HG02870 (cell line): ENCODE results near the gene MMP10.

Source experiments
- ATAC-seq: cut with Tn5 transposase; IDR thresholded peaks from one replicate; pipeline ENCODE4 v1.9.1; 2021; ENCODE audit warnings: mild to moderate bottlenecking, moderate library complexity; ENCODE audit not compliant: unreplicated experiment

Gene MMP10

DNA sequence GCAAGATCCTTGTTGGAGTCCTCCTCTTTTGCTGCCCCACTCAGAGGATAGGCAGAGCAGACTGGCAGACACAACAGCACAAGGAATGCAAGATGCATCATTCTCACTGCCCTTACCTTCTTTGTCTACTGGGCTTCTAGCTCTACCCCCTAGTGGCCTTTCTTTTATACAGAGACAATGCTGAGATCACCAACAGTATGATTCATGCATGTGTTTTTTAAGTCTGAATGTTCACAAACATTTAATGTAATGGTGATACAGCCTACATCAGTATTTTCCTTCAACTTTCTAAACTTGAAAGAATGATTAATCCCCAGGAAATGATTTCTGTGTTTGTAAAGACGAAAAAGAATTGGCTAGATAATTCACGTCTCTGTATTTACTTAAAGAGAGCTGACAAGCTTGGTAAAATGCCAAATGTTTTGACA lies at the start of gene MMP10:
MMP10 (minus strand) TSS at position 138 of the 428 bp plus-strand sequence; CDS start at position 101, 37 bp downstream.
- ATAC-seq, result no peak

DNA sequence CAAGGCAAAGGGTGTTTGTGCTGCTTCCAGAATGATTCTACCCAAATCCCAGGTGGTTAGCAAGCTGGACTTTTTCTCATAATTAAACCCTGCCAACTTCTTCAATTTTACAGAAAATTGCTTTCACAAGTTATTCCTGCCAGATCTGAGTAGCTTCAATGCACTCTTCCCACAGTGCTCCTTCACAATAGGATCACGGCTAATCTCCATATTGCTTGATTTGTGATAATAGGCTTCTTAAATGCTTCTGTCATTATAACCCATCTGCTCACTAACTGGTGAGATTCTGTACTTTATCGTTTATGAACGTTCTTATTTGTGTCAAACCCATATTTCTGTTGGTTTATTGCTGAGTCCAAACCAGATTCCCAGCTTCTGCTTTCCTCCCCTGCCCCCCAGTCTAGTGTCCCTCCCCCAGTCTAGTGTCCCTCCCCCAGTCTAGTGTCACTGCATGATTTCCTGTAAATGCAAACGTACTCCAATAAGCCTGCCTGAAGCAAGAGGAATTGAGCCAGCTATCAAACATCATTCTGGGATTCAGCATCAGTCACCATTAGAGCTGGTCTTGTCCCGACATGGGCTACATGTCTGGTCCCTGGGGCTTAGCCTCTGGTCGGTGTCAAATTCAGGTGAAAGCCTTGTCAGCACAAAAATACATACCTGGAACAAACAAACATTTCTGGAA lies 49.0 kb upstream of the MMP10 start:
- no peak for ATAC-seq

DNA sequence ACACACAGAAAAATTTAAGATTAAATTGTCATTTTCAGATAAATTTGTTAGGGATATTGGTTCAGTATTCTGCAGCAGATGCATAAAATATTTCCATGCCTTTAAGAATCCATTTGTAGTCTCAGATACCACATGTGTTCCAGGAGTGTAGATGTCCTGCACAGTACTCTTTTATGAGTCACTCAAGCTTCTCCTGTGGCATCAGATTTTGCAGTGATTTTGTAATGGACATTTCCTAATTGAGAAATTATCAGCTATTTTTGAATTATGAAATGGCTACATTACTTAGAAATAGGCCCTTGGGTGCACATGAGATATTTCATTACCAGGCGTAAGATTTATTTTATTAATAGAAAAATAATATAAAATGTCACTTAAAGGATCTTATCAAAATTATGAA lies 44.1 kb upstream of the MMP10 start:
- ATAC-seq, result no peak

DNA sequence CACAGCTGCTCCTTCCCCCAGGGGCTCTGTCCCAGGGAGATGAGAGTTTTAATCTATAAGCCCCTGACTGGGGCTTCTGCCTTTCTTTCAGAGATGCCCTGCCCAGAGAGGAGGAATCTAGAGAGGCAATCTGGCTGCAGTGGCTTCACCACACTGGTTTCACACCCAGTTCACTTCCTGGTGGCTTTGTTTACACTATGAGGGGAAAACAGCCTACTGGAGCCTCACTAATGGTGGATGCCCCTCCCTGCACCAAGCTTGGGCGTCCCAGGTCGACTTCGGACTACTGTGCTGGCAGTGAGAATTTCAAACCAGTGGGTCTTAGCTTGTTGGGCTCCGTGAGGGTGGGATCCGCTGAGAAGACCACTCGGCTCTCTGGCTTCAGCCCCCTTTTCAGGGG lies 39.1 kb upstream of the MMP10 start:
- no peak for ATAC-seq

DNA sequence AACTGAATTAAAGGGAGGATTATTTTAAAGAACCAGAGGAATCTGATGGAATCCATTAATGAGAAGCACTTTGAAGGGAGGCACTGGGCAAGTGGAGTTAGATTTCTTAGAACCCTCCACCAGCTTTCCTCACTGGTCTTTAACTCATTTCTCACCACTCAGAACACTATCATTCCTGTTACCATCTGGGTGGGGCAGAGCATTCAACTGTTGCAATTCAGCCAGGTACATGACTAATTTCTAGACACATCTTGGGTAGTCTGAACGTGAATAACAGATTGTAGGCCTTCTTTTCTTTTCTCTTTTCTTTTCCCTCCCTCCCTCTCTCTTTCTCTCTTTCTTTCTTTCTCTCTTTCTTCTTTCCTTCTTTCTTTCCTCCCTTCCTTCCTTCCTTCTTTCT lies 33.1 kb upstream of the MMP10 start:
- ATAC-seq, result no peak

DNA sequence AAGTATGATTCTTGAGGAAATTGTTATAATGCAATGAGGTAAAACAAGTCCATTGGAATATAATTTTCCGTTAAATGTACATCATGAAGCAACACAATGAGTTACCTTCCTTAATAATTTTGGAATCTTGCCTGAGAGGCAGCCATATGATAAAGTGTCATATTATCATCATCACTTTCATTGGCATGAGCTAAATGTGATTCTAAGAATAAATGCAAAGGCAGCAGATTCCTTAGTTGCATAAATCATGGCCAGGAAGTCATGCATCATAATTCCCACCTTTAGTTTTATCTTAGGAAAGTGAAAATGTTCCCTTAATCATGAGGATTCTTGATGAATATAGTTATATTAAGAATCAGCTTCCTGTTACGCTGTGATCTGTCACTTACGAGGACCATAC lies 31.8 kb upstream of the MMP10 start:
- no peak for ATAC-seq

DNA sequence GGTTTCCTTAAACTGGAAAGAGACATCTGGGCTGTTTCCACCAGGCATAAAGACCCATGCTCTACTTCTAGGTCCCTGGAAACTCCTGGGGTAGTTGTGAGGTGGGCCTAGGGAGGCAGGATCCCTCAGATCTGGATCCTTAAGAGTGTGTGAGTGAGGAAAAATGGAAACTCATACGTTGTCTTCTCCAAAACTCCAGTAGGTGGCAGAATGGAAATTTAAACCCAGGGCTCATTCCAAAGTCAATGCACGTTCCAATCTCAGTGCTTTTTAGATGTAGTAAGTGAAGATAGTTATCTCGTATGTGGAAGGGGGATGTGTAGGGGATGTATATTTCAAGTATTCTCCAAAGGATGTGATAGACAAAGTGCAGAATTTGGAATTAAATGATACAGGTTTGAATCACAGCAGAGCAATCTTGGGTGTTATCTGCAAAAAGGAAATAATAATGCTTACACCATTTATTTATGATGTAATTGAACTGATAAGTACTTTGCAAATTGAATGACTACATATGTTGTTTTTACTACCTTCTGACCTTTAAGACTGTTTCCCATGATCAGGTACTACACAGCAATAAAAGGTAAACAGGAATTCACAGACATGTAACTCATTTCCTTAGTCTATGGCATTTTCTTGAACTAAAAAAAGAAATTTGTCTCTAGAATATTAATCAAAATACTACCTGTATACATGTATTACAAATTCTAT lies 30.7 kb upstream of the MMP10 start:
- no peak for ATAC-seq

DNA sequence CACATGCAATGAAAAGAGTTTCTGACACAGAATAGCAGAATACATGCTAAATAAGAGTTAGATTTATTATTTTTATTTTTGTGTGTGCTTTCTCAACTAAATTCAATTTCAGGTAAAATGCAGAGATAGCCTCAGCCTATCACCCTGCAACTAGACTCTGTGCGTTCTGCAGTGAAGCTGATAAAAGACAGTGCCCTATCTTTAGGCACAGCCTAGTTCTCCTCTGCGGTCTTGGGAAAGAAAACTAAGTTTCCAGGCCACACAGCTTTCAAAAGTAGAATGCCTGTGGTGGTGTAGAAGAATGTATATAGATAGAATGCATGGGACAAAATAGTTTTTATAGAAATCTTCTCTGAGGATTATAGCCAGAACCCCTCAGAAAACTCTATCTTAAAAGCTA lies 29.5 kb upstream of the MMP10 start:
- ATAC-seq, result no peak

DNA sequence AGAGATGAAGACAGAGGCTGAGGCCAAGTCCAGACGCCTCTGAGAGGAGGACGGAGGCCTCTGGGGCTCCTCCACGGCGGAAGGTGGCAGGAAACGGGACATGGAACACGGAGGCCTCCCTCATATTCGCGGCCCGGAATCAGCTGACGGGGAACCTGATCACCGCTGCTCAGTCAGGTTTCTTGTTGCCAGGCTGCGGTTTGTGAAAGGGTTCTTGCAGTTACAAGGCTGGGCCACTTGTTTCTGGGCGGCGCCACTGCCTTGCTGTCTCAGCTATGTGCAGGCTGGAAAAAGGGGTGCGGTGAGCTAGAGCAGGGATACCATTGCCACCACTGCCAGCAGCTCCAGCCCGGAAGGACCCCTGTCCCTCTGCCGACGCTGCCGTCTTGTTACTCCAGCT lies 27.5 kb upstream of the MMP10 start:
- ATAC-seq, result peak; percentile 63

DNA sequence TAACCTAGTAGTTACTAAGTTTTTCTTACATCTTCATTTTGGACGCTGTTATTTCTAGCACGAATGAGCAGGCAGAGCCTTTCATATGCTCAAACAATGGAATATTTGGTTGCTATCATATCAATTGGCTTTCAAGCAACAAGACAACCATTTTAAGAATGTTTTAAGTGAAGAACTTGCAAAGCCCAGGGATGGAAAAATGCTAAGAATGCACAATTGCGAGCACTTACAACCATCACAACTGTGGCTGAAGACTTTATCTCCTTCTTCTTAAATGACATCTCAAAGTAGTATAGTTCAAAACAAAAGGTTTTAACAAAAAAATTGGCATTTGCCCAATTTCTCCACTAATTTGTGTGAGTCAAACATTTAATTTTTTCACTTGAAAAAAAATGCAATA lies 25.9 kb upstream of the MMP10 start:
- no peak for ATAC-seq

DNA sequence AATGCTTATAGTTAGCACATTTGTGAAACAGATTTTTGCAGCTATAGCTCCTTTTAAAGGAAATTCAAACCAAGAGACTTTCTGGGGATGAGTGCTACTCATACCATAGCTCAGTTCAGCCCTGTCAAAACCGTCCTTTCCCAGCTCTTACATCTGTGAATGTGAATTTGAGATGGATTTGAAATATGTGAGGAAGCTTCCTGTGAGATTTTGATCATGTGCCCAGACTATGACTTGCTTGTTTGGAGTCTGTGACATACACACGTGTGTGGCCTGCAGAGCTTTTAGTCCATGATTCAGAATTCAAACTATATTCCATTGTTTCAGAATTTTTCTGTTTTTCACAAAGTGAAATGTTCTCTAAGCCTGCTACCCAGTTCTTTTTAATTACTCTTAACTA lies 21.9 kb upstream of the MMP10 start:
- ATAC-seq, result no peak

DNA sequence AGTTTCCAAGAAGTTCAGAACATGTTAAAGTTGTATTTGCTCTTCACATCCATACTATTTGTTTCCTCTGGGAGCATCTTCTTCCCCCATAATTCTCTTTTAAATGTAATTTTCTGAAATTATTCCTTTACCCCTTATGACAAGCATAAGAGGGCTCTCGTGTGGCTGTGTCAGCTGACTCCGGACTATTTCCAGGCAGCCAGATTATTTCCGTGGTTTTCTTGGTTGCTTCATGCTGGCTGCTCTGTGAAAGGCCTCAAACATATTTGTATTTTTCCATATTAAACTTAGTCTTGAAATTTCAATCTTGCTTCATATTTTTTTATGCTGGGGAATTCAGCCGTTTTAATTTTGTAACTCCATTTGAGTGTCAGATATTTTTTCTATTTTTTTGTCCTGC lies 20.3 kb upstream of the MMP10 start:
- no peak for ATAC-seq

DNA sequence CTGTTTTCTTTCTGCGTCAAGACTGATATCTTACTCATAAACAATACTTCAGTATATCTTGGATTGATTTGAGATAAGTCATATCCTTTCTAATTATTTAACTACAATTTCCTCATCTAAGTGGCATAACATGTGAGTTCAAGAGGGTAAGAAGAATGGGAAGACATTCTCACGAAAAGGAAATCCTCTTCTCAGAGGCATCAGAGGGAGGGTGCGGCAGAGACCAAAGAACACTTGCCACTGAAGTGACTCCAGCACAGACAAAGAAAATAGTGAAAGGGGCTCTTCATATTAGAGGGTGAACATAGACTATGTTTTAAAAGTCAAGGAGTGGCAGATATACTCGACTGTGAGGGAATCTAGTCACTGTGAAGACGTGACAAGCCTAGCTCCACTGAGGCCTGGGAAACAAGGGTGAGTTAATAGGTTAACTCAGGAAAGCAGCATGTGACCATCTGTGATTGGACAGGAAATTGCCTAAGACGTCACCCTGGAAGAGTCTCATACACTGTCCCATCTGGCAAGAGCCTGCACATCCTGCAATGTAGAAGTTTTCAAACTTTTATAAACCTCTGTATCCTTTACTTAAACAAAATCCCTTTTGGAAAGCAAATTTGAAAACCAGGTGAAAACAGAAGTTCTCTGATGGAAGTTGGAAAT lies 19.4 kb upstream of the MMP10 start:
- no peak for ATAC-seq

DNA sequence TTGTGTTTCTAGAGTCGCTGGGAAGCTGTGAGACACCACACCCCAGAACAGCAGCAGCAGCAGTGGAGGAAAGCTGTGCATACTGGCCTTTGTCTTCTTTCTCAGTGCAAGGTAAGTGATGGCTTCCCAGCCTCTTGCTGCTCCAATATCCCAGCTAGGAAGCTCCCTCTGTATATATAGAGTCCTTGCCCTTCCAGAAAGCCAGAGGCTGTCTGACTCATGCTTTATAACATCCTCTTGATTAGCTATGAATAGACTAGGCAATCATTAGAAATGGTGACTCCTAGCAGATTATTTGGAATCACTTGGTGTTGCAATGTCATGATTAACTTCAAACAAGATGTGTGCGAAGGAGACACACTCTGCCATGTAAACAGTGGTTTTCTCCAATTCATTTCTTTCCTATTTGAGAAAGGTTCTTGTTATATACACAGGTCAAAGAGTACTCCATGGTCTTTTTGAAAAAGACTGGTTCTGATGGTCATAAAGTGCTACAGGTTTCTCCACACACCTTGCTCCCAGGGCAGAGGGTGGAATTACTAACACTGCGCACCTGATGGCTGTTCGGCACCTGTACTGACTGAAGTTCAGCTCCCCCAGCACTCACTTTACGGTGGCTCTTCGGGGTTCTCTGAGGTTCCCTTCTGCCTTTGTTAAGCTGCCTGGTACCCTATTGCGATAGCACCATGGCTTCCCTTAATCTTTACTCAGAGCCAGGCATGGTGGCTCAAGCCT lies 17.8 kb upstream of the MMP10 start, which contains the start of gene MMP1:
MMP1 (minus strand) TSS at position 149 of the 735 bp plus-strand sequence; CDS start at position 81, 68 bp downstream.
- no peak for ATAC-seq

DNA sequence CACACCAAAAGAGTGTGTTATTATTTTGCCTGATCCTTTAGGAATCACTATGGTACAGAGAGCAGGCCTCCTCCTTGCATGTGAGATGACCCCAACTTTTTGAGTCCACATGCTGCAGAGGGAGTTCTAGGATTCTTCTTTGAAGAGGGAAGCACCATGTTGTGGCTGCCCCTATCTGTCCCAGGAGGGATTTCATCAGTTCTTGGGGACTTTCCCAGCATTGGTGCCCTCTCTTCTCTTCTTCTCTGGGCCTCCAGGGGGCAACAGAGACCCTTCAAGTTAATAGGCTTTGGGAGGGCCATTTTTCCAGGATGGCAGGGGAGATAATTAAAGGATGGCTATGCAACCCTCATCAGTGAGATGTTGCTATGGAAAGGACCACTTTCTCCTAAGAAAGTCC lies 14.0 kb upstream of the MMP10 start:
- peak; percentile 97 for ATAC-seq

DNA sequence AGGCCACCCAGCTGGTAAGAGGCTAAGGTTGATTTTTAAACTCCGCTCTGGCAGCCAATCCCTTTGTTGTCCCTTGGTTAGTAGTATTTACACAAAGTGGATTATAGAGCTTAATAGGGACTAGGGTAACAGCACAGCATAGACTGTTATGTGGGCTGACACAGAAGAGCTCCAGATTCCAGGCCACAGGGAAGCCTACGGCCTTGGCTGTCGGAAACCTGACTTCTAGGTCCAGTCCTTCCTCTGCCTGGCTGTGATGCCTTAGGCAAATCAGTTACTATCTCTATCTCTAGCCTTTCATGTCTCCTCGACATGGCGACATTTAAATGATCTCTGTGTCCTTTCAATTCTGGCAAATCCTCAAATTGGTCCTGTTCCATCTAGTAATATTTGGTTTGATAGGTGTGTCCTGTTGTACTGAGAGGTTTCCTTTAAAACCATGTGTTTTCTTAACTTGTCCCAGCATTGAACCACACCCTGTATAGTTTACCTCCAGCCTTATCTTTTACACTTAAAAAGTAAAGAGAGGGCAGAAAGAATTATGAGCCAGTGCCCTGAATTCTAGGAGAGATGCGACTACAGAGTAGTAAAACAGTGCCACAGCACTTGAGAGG lies 13.4 kb upstream of the MMP10 start:
- no peak for ATAC-seq

DNA sequence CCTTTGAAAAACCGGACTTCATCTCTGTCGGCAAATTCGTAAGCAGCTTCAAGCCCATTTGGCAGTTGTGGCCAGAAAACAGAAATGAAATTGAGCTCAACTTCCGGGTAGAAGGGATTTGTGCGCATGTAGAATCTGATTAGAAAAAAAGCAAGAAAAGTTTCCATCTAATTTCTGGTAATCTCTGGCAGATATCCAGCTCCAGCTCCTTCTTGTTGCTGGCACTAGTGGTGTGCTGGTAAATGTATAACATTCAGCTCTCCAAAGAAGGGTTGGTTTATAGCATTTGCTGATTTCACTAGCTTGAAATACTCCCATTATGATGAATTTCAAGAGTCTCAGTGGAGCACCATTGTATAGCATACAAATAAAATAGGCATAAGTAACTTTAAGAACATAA lies 12.2 kb upstream of the MMP10 start:
- ATAC-seq, result no peak

DNA sequence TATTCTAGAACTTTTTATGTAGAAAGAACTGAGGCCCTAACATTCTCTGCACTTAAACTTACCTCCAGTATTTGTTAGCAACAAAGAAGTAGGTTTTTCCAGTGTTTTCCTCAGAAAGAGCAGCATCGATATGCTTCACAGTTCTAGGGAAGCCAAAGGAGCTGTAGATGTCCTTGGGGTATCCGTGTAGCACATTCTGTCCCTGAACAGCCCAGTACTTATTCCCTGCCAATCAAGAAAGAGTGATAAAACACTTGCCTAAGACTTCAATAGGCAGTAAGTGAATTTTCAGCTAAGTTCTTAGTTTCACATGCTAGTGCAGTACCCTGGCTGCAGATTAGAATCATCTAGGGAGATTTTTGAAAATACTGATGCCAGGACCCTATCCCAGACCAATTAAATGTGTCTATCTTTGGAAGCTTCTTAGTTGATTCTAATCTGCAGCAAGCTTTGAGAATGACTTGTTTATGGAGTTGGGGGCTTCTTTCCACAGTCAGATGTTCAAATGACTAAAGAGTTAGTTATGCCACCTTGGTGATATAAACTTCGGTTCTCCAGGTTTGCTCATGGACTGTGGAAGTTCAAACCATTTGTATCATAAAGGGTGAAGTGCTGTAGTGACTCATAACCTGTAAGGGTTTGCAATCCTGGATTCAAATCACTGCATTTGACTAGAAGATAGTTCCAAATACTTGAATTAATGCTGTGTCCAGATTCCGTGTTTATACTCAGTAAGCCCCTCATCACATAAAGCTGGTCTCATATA lies 11.0 kb upstream of the MMP10 start:
- no peak for ATAC-seq

DNA sequence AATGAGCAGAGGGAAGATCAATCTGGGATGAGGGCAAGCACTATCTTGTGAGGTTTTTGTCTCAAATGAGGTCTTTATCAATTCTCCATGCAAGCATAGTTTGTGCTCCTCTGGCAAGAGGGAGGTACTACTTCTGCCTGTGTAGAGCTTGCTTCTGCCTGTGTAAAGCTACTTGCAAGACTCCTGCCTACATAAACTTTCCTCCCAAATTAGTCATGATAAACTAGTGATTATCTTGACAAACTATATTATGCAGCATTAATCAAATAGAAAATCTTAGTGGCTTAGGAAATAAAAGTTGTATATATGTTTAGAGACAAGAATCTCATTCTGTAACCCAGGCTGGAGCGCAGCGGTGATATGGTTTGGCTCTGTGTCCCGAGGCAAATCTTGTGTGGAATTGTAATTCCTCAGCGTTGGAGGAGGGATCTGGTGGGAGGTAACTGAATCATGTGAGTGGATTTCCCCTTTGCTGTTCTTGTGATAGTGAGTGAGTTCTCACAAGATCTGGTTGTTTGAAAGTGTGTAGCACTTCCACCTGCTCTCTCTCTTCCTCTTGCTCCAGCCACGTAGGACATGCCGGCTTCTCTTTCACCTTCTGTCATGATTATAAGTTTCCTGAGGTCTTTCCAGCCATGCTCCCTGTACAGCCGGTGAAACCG lies 8.0 kb upstream of the MMP10 start:
- no peak for ATAC-seq

DNA sequence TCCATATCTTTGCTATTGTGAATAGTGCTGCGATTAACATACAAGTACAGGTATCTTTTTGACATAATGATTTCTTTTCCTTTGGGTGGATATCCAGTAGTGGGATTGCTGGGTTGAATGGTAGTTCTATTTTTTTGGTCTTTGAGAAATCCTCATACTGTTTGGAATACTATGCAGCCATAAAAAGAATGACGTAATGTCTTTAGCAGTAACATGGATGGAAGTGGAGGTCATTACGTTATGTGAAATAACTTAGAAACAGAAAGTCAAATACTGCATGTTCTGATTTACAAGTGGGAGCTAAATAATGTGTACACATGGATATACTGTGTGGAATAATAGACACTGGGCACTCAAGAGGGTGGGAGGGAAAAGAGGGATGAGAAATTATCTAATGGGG lies 4.0 kb upstream of the MMP10 start:
- ATAC-seq, result no peak
